Testis (tissue), 2 donors: ENCODE measurements around the gene DNER.

Source experiments
- CTCF ChIP-seq, 3 experiments: fragments of 450-650 bp in 2 of 3; fragments of 200-600 bp in 1 of 3; sonication (generic) in 1 of 3; IDR thresholded peaks; one replicate each; pipeline ENCODE4 v1.5.1; 2016 to 2019; ENCODE audit warnings: antibody characterized with exemption in 3 of 3, mild to moderate bottlenecking in 2 of 3, moderate library complexity in 1 of 3
- POLR2A ChIP-seq: fragments of 450-650 bp; IDR thresholded peaks from one replicate; pipeline ENCODE4 v1.6.1; 2017; ENCODE audit warnings: antibody characterized with exemption, mild to moderate bottlenecking, moderate library complexity

- no peak for TF ChIP-seq CTCF (IDR thresholded peaks at IDR 0.05)
- TF ChIP-seq POLR2A: no peak
Measured at GRCh38 chr2:229689307-229689839, 25.0 kb downstream of the DNER start.
